Karpas-422 (cell line): Measurements from ENCODE around the gene UBE3D. TPM values are rescaled to one million over a fixed set of nuclear protein-coding genes. Genes with fewer than 3 reads are reported as not detected.
"Not testable (repeated sequence)": the region's sequence is repeated elsewhere in the genome, so short reads cannot be mapped to it uniquely, and the experiment has no call there.

ENCODE experiments used
- DNase-seq: peaks from one replicate; pipeline ENCODE4 v3.0.0-alpha.2; 2015
- H2AFZ ChIP-seq: fragments of 200-600 bp; sonication (generic); 2 replicates; pipeline ENCODE4 v1.6.1; 2014; ENCODE audit warnings: antibody characterized with exemption, low read length, mixed read lengths
- H3K27ac ChIP-seq: fragments of 200-600 bp; sonication (generic); 2 replicates; pipeline ENCODE4 v1.5.1; 2014; ENCODE audit warnings: mild to moderate bottlenecking, low read length, moderate library complexity
- H3K27me3 ChIP-seq: fragments of 200-600 bp; sonication (generic); 2 replicates; pipeline ENCODE4 v1.6.1; 2014; ENCODE audit warnings: low read length, mixed read lengths
- H3K36me3 ChIP-seq: fragments of 200-600 bp; sonication (generic); 2 replicates; pipeline ENCODE4 v1.6.1; 2014; ENCODE audit warnings: low read length, mixed read lengths; ENCODE audit not compliant: insufficient read depth
- H3K4me1 ChIP-seq: fragments of 200-600 bp; sonication (generic); 2 replicates; pipeline ENCODE4 v1.6.1; 2014; ENCODE audit warnings: mild to moderate bottlenecking, low read length, mixed read lengths
- H3K4me2 ChIP-seq: fragments of 200-600 bp; sonication (generic); 2 replicates; pipeline ENCODE4 v1.6.1; 2014; ENCODE audit warnings: low read length, low read depth, mild to moderate bottlenecking; ENCODE audit not compliant: poor library complexity, severe bottlenecking
- H3K4me3 ChIP-seq: fragments of 200-600 bp; sonication (generic); 2 replicates; pipeline ENCODE4 v1.5.1; 2014; ENCODE audit warnings: mild to moderate bottlenecking, antibody characterized with exemption, low read length, mixed read lengths
- H3K79me2 ChIP-seq: fragments of 200-600 bp; sonication (generic); 2 replicates; pipeline ENCODE4 v1.6.1; 2014; ENCODE audit warnings: mild to moderate bottlenecking, low read length, mixed read lengths
- H3K9ac ChIP-seq: fragments of 200-600 bp; sonication (generic); 2 replicates; pipeline ENCODE4 v1.6.0; 2014; ENCODE audit warnings: low read length
- H3K9me2 ChIP-seq: fragments of 200-600 bp; sonication (generic), shearing (Covaris generic); replicated peaks from 2 replicates; pipeline ENCODE4 v1.6.0; 2014; ENCODE audit warnings: mild to moderate bottlenecking, low read length, moderate library complexity; ENCODE audit not compliant: insufficient read depth
- H3K9me3 ChIP-seq: fragments of 300-700, 200-600 bp; sonication (generic); 2 replicates; pipeline ENCODE4 v1.6.1; 2014; ENCODE audit warnings: low read length, mixed read lengths
- H4K20me1 ChIP-seq: fragments of 200-600 bp; sonication (generic); 2 replicates; pipeline ENCODE4 v1.6.1; 2014; ENCODE audit warnings: mild to moderate bottlenecking, antibody characterized with exemption, low read length, low read depth; ENCODE audit not compliant: insufficient read depth
- total RNA-seq: library from RNA; depleted of rRNA; stranded (reverse); fragments of >200 nt; shearing (Covaris generic); gene quantifications from 2 replicates; pipeline ENCODE4 v1.2.3, GENCODE V29; 2014; ENCODE audit warnings: low replicate concordance

The UBE3D gene
- total RNA-seq, 1 experiment from 2014 or later: 25.1 TPM

DNA sequence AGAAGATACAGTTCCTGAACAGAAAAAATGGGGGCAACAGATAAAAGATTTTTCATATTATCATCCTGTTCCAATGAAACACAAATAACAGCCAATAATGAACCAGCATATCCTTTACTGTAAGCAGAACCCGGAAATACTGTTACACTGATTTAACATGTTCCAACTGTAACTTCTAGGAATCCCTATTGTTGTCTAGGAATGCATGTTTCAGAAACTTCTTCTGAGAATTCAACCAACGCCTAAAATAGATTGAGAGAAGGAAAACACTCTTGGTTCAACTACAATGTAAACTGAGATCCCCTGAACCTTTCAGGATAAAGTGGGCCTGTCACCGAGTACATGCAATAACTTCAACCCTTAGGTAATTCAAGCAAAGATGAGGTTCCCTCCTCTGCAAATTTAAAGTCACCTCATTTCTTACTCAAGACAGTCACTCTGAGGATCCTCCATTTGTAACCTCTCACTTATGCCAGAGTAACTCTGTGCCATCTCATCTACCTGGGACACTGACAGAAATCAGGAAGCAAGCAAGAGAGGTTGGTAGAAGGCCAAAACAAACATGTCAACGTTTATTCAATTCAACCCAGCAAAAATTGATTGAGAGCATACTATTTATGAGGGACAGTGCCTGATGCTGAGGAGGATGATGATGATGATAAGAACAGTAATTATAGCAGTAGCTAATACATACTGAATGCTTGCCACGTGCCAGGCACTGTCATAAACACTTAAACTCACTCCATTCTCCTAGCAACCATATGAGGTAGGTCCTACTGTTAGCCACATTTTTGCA lies 14.1 kb downstream of the UBE3D start:
- Histone ChIP-seq H2AFZ (no peak overlapping the region), H3K4me3 (no peak overlapping the region), H3K79me2 (peaks cover 86% of the 10 kb centered on the region), H3K9me3 (no peaks in the 10 kb centered on the region), H3K9ac (no peak overlapping the region), H4K20me1 (no peaks in the 10 kb centered on the region), H3K4me1 (peaks cover 11% of the 10 kb centered on the region), H3K4me2 (no peak overlapping the region), H3K9me2 (no peaks in the 10 kb centered on the region), H3K27me3 (no peaks in the 10 kb centered on the region), H3K27ac (no peak overlapping the region), H3K36me3 (peaks cover 41% of the 10 kb centered on the region; the same call in 1 of the 2 replicates)
- no peak for DNase-seq

DNA sequence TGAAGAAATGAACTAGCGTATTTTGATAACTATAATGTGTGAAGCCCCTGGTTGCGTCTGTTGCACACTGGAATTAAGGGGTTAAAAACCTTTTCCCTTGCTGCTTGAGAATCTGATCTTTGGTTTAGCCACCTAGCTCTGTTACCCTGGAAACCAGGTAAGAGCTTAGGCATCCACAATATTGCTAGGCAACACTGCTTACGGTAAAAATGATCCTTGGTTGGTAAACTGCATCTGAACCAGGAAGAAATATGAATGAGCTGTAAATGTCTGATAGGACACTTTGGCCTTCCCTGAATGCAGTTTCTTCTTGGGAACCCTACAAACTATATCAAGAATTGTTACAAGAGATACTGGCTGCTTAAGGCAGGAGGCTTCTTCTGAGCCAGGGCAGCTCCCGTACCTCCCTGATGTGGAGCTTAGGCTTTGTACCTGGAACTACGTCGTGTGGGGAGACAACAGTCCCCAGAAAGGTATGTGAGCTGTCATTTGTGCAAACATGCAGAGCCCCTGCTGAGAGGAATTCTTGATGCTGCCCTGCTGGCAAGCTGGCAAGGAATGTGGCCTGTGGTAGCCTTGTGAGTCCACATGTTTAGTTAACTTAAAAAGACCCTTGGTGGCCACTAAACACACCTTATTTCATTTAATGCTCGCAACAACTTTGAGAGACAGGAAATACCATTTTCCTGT lies 18.4 kb downstream of the UBE3D start:
- no peaks in the 10 kb centered on the region for H3K27me3 ChIP-seq
- H3K9me3 ChIP-seq: no peaks in the 10 kb centered on the region
- H3K36me3 ChIP-seq: peaks cover 30% of the 10 kb centered on the region; the same call in 1 of the 2 replicates
- H4K20me1 ChIP-seq: no peaks in the 10 kb centered on the region
- no peak for DNase-seq
- peaks cover 74% of the 10 kb centered on the region for H3K79me2 ChIP-seq
- no peak overlapping the region for H3K4me3 ChIP-seq
- H3K27ac ChIP-seq: no peak overlapping the region
- no peak overlapping the region for H3K4me2 ChIP-seq
- no peak overlapping the region for H2AFZ ChIP-seq
- no peak overlapping the region for H3K9ac ChIP-seq
- H3K4me1 ChIP-seq: no peaks in the 10 kb centered on the region
- no peaks in the 10 kb centered on the region for H3K9me2 ChIP-seq

- Histone ChIP-seq H3K27ac (no peak overlapping the region), H3K9me3 (no peaks in the 10 kb centered on the region), H3K9ac (no peak overlapping the region), H3K27me3 (no peaks in the 10 kb centered on the region), H3K79me2 (peaks cover 57% of the 10 kb centered on the region), H3K4me3 (no peak overlapping the region), H2AFZ (no peak overlapping the region), H4K20me1 (no peaks in the 10 kb centered on the region), H3K4me2 (no peak overlapping the region), H3K9me2 (no peaks in the 10 kb centered on the region), H3K36me3 (peaks cover 23% of the 10 kb centered on the region; the same call in 1 of the 2 replicates), H3K4me1 (no peaks in the 10 kb centered on the region)
- DNase-seq: no peak
Measured at GRCh38 chr6:83044091-83044768, 21.4 kb downstream of the UBE3D start.

GRCh38 chr6:83042467-83043053 lies 23.1 kb downstream of the UBE3D start:
- H3K9me2 ChIP-seq: no peaks in the 10 kb centered on the region
- H3K79me2 ChIP-seq: peaks cover 44% of the 10 kb centered on the region
- H3K4me2 ChIP-seq: no peak overlapping the region
- no peaks in the 10 kb centered on the region for H3K9me3 ChIP-seq
- no peak overlapping the region for H2AFZ ChIP-seq
- H3K36me3 ChIP-seq: peaks cover 14% of the 10 kb centered on the region; the same call in 1 of the 2 replicates
- H3K9ac ChIP-seq: no peak overlapping the region
- H3K4me1 ChIP-seq: no peaks in the 10 kb centered on the region
- no peaks in the 10 kb centered on the region for H4K20me1 ChIP-seq
- no peak overlapping the region for H3K4me3 ChIP-seq
- no peak for DNase-seq
- no peak overlapping the region for H3K27ac ChIP-seq
- no peaks in the 10 kb centered on the region for H3K27me3 ChIP-seq

DNA sequence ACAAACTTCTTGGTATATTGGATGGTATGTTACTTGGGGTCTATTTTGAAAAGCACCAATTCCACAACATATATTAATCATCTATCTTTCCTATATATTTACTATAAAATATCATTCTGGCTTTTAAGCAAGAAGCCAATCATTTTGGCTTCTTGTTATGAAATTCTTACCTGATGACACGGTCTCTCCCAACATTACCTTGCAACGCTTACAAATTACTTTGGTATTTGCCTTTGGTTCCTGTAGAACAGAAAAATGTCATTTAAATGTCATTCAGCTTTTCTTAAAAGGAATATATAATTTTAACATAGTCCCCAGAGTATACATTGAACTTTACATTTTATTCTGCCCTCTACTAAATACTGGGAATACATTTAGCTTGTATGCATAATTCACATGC lies 27.4 kb downstream of the UBE3D start:
- no peaks in the 10 kb centered on the region for H3K4me1 ChIP-seq
- H3K27me3 ChIP-seq: no peaks in the 10 kb centered on the region
- no peaks in the 10 kb centered on the region for H4K20me1 ChIP-seq
- peaks cover 9% of the 10 kb centered on the region for H3K79me2 ChIP-seq
- peaks cover 30% of the 10 kb centered on the region for H3K36me3 ChIP-seq
- H3K9me2 ChIP-seq: no peaks in the 10 kb centered on the region
- H2AFZ ChIP-seq: no peak overlapping the region
- no peak overlapping the region for H3K9ac ChIP-seq
- no peak overlapping the region for H3K4me2 ChIP-seq
- no peaks in the 10 kb centered on the region; the same call in 1 of the 2 replicates for H3K9me3 ChIP-seq
- H3K27ac ChIP-seq: no peak overlapping the region
- DNase-seq: no peak
- no peak overlapping the region for H3K4me3 ChIP-seq

- H2AFZ ChIP-seq: no peak overlapping the region
- no peak overlapping the region for H3K9ac ChIP-seq
- no peak overlapping the region for H3K4me3 ChIP-seq
- H3K36me3 ChIP-seq: peaks cover 44% of the 10 kb centered on the region
- no peak for DNase-seq
- no peaks in the 10 kb centered on the region; the same call in 1 of the 2 replicates for H3K9me3 ChIP-seq
- no peaks in the 10 kb centered on the region for H3K79me2 ChIP-seq
- H3K9me2 ChIP-seq: no peaks in the 10 kb centered on the region
- H3K27me3 ChIP-seq: no peaks in the 10 kb centered on the region
- no peaks in the 10 kb centered on the region for H4K20me1 ChIP-seq
- H3K4me2 ChIP-seq: no peak overlapping the region
- H3K27ac ChIP-seq: no peak overlapping the region
- no peaks in the 10 kb centered on the region for H3K4me1 ChIP-seq
Measured at GRCh38 chr6:83031689-83032088, 34.0 kb downstream of the UBE3D start.

DNA sequence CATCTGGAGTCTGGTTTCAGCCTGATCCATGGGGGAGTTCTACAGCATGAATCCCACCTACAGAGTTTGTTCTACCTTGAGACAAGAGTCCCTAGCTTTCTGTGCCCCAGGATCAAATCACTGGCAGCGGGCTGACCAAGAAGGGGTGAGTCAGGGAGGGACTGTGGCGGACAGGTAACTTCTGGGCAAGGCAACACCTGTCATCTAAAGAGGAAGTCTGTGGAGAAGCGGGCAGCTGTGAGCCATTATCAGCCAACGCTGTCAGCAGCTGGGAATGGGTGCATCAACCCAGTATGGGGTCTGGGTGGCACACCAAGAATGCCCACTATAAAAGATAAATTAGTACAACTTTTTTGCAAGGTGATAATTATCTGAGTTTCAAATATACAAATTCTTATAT lies 45.9 kb downstream of the UBE3D start:
- H3K9me3 ChIP-seq: no peaks in the 10 kb centered on the region
- H3K27me3 ChIP-seq: no peaks in the 10 kb centered on the region
- no peaks in the 10 kb centered on the region for H4K20me1 ChIP-seq
- peaks cover 40% of the 10 kb centered on the region for H3K36me3 ChIP-seq
- H3K9me2 ChIP-seq: no peaks in the 10 kb centered on the region
- no peak overlapping the region for H3K27ac ChIP-seq
- no peak overlapping the region for H3K4me2 ChIP-seq
- H3K4me3 ChIP-seq: no peak overlapping the region
- no peaks in the 10 kb centered on the region for H3K4me1 ChIP-seq
- DNase-seq: no peak
- H2AFZ ChIP-seq: no peak overlapping the region
- no peaks in the 10 kb centered on the region for H3K79me2 ChIP-seq
- no peak overlapping the region for H3K9ac ChIP-seq

DNA sequence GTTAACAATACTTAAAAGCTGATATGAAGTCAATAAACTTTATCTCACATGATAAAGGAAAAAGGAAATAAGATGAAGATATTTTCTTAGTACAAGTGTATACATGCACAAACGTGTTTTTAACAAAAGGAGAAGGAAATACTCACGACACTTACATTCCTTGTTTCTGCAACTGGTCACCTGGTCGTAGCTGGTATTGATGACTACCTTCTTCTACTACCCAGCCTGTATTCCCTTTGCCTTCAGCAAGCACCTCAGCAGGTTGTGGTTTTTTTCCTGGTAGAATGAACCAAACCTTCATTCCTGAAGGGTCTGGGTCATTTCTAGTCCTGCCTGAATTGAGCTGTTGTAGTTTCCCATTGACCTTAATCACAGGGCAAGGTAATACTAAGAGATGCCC lies 54.5 kb downstream of the UBE3D start:
- not testable (repeated sequence) for H3K36me3 ChIP-seq, H3K27me3 ChIP-seq, H3K4me2 ChIP-seq, H3K9me2 ChIP-seq, H3K9ac ChIP-seq, H3K9me3 ChIP-seq, H4K20me1 ChIP-seq, H3K4me1 ChIP-seq, H2AFZ ChIP-seq, DNase-seq, H3K4me3 ChIP-seq, H3K27ac ChIP-seq
- H3K79me2 ChIP-seq: peaks cover 32% of the 10 kb centered on the region
